KMS-11 (cell line): ENCODE data around the gene RAPGEF1.

Experiments used
- H2AFZ ChIP-seq: fragments of 200-600 bp; sonication (generic); 2 replicates; pipeline ENCODE4 v1.6.1; 2016; ENCODE audit warnings: antibody characterized with exemption, mixed run types, low read depth
- H3K27ac ChIP-seq: fragments of 200-600 bp; sonication (generic); 2 replicates; pipeline ENCODE4 v1.6.1; 2016; ENCODE audit warnings: mild to moderate bottlenecking, mixed run types
- H3K27me3 ChIP-seq: fragments of 200-600 bp; sonication (generic); 2 replicates; pipeline ENCODE4 v1.6.1; 2017; ENCODE audit warnings: mild to moderate bottlenecking, low read depth, mixed run types, moderate library complexity; ENCODE audit not compliant: insufficient read depth
- H3K36me3 ChIP-seq: fragments of 200-600 bp; sonication (generic); 2 replicates; pipeline ENCODE4 v1.6.1; 2017; ENCODE audit warnings: mild to moderate bottlenecking, mixed run types; ENCODE audit not compliant: insufficient read depth
- H3K4me1 ChIP-seq: fragments of 200-600 bp; sonication (generic); 2 replicates; pipeline ENCODE4 v1.6.1; 2016; ENCODE audit warnings: mild to moderate bottlenecking, low read depth, mixed run types; ENCODE audit not compliant: poor library complexity, severe bottlenecking
- H3K4me2 ChIP-seq: fragments of 200-600 bp; sonication (generic); 2 replicates; pipeline ENCODE4 v1.7.0; 2016; ENCODE audit warnings: mild to moderate bottlenecking, mixed run types
- H3K4me3 ChIP-seq: fragments of 200-600 bp; sonication (generic); IDR thresholded peaks from 2 replicates; pipeline ENCODE4 v1.6.1; 2017; ENCODE audit warnings: low read depth, low read length, mixed read lengths; ENCODE audit not compliant: insufficient read depth
- H3K79me2 ChIP-seq: fragments of 200-600 bp; sonication (generic); 2 replicates; pipeline ENCODE4 v1.6.1; 2016; ENCODE audit warnings: low read depth, mixed run types; ENCODE audit not compliant: insufficient read depth
- H3K9ac ChIP-seq: fragments of 200-600 bp; sonication (generic); 2 replicates; pipeline ENCODE4 v1.6.1; 2016; ENCODE audit warnings: mild to moderate bottlenecking, mixed run types
- H4K20me1 ChIP-seq: fragments of 200-600 bp; sonication (generic); 2 replicates; pipeline ENCODE4 v1.6.1; 2016; ENCODE audit warnings: mild to moderate bottlenecking, mixed run types; ENCODE audit not compliant: insufficient read depth
- CTCF ChIP-seq: fragments of 200-600 bp; sonication (generic); conservative IDR thresholded peaks from 2 replicates; pipeline ENCODE4 v1.6.1; 2017; ENCODE audit warnings: low read depth, mild to moderate bottlenecking, antibody characterized with exemption, low read length, moderate library complexity, mixed read lengths

Gene RAPGEF1

GRCh38 chr9:131620764-131621520 is 118.9 kb downstream of the RAPGEF1 start:
- Histone ChIP-seq H4K20me1 (no peaks in the 10 kb centered on the region), H3K4me2 (no peak overlapping the region), H3K4me1 (peaks cover 11% of the 10 kb centered on the region), H3K79me2 (no peaks in the 10 kb centered on the region), H3K36me3 (peaks cover 11% of the 10 kb centered on the region; the same call in 1 of the 2 replicates), H2AFZ (no peak overlapping the region), H3K9ac (no peak overlapping the region), H3K27ac (no peak overlapping the region), H3K27me3 (no peaks in the 10 kb centered on the region), H3K4me3 (no peak overlapping the region)
- TF ChIP-seq CTCF: no peak

GRCh38 chr9:131619680-131620079 is 120.2 kb downstream of the RAPGEF1 start:
- Histone ChIP-seq H3K36me3 (peaks cover 11% of the 10 kb centered on the region; the same call in 1 of the 2 replicates), H3K79me2 (no peaks in the 10 kb centered on the region), H2AFZ (no peak overlapping the region), H4K20me1 (no peaks in the 10 kb centered on the region), H3K27ac (no peak overlapping the region), H3K4me1 (peaks cover 11% of the 10 kb centered on the region), H3K4me2 (no peak overlapping the region), H3K9ac (no peak overlapping the region), H3K27me3 (no peaks in the 10 kb centered on the region), H3K4me3 (no peak overlapping the region)
- no peak for TF ChIP-seq CTCF

GRCh38 chr9:131618785-131619184 is 121.1 kb downstream of the RAPGEF1 start:
- Histone ChIP-seq H3K9ac (no peak overlapping the region), H3K36me3 (peaks cover 11% of the 10 kb centered on the region; the same call in 1 of the 2 replicates), H3K27ac (no peak overlapping the region), H2AFZ (no peak overlapping the region), H4K20me1 (no peaks in the 10 kb centered on the region), H3K4me2 (no peak overlapping the region), H3K27me3 (no peaks in the 10 kb centered on the region), H3K4me1 (peaks cover 11% of the 10 kb centered on the region), H3K4me3 (no peak overlapping the region), H3K79me2 (no peaks in the 10 kb centered on the region)
- TF ChIP-seq CTCF: no peak

- H3K79me2 ChIP-seq: no peaks in the 10 kb centered on the region
Observed at GRCh38 chr9:131618071-131618479, 121.8 kb downstream of the RAPGEF1 start.

More at GRCh38 chr9:131618071-131618479, 121.8 kb downstream of the RAPGEF1 start:
- TF ChIP-seq CTCF: no peak
- H3K27me3 ChIP-seq: no peaks in the 10 kb centered on the region
- H3K36me3 ChIP-seq: peaks cover 10% of the 10 kb centered on the region; the same call in 1 of the 2 replicates
- no peaks in the 10 kb centered on the region for H4K20me1 ChIP-seq
- no peak overlapping the region for H3K4me2 ChIP-seq
- H3K27ac ChIP-seq: no peak overlapping the region
- no peak overlapping the region for H3K9ac ChIP-seq
- H3K4me1 ChIP-seq: peaks cover 10% of the 10 kb centered on the region
- no peak overlapping the region for H2AFZ ChIP-seq
- no peak overlapping the region for H3K4me3 ChIP-seq
